Stimulated activated CD8-positive, alpha-beta memory T cell treated with anti-CD3 and anti-CD28 coated beads, Interleukin-2, amount 100 ng/mL, for 1 hour (primary cell): Measurements from ENCODE around the gene AZU1.
"Not testable (repeated sequence)": the region's sequence is repeated elsewhere in the genome, so short reads cannot be mapped to it uniquely, and the experiment has no call there.

Experiments used
- DNase-seq, 2 donors: peaks; one replicate each; pipeline ENCODE4 v3.0.0-alpha.2; 2020; ENCODE audit warnings: low read depth in 2 of 2

AZU1 gene

GRCh38 chr19:810883-811489 is 16.7 kb upstream of the AZU1 start:
- no peak for DNase-seq

GRCh38 chr19:811506-812048 is 16.1 kb upstream of the AZU1 start:
- DNase-seq, result no peak

DNA sequence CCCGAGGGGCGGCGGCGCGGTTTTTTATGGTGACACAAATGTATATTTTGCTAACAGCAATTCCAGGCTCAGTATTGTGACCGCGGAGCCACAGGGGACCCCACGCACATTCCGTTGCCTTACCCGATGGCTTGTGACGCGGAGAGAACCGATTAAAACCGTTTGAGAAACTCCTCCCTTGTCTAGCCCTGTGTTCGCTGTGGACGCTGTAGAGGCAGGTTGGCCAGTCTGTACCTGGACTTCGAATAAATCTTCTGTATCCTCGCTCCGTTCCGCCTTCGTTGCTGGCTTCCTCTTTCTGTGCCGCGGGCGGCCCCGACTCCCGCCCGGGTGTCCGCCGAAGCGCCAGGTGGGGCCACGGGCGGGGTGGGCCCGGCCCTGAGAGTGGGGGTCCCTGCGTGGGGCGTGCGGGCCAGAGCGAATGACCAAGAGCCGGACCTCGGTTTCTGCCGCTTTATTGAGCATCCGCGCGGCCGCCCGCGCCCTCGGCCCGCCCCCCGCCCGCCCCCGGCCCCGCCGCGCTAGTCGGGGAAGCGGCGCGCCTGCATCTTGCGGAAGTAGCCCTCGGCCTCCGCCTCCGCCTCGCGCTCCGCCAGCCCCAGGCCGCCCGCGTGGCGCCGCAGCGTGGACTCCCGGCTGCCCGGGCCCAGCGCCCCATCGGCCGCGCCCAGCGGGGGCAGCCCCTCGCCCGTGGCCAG is 15.4 kb upstream of the AZU1 start:
- no peak for DNase-seq

DNA sequence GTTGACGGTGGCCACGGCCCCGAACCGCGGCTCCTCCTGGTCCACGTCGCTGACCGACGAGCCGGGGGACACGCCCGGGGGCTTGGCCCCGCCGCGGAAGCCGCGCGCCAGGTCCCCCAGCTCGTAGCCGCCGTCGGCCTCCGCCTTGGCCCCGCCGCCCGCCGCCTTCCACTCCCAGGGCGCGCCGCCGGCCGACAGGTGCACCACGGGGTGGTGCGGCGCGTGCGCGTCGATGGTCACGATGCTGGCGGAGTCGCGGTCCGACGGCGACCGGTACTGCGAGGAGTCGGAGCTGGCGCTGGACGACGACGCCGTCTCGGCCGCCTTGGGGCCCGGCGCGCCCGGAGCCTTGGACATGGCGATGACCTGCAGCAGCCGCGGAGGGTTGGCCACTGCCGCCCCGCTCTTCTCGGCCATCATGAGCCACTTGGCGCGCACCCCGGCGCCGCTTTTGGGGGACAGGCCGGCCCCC is 14.9 kb upstream of the AZU1 start:
- DNase-seq, result no peak

DNA sequence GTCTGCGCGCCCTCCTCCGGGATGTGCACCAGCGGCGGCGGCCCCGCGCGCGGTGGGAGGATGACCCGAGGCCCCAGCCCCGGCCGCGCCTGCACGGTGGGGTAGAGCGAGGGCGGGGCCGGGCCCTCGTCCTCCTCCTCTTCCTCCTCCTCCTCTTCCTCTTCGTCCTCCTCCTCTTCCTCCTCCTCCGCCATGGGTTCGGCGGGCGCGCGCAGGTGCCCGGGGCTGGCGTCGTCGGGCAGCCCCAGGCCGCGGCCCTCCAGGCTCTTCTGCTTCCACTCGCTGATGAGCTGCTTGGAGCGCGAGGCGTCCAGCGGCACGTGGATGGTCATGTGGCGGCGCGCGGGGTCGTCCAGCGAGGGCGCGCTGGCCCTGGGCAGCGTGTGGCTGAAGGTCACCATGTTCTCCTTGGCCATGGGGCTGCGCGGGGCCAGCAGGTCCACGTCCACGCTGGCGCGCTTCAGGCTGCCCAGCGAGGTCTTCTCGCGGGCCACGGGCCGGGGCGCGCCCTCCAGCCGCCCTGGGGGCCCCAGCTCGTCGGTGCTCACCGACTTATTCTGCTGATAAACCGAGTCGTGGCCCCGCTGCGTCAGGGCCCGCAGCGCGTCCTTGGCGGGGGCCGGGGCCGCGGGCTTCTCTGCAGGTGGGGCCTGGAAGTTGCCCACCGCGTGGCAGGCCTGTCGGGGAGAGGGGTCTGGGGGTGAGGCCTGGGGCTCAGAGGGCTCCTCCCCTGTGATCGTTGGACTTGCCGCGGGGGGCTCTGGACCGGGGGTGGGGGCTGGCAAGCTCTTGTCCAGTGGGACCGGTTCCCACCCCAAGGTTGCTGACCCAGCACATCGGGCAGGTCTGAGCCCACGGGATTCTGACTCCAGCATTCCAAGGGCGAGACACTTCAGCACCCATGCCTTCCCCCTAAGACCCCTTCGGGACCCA is 14.2 kb upstream of the AZU1 start:
- no peak for DNase-seq

DNA sequence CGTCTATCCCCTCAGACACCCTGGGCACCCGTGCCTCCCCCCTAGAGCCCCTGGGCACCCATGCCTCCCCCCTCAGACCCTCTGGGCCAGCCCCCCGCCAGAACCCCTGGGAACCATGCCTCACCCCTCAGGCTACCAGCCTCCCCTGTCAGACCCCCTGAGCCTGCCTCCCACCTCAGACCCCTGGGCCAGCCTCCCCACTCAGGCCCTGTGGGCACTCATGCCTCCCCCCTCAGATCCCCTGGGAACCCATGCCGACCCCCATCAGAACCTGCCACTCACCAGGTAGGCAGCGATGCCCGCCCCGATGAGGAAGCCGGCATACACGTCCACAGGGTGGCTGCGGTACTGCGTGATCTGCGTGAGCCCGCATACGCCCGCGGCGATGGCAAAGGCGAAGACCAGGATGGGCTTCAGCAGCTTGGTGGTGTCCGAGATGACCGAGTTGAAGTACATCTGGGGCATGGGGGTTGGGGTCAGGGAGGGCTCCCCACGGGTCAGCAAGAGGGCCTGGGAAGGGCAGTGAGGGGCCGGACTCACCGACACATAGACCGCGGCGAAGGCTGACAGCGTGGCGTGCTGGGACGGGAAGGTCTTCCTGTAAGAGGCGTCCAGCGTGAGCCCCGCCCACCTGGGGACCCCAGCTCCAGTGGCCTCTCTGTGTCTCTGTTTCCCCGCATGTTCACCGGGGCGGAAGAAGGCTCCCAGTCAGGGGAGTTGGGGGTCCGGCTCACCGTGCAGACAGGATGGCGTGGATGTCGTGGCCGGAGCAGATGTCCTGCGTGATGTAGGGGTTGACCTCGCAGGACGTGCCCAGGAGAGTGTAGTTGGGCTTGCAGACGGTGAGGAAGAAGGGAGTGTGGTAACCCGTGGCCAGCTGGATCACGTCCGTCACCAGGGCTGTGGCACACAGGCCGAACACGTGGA is 13.2 kb upstream of the AZU1 start:
- DNase-seq, result no peak

GRCh38 chr19:815079-815774 is 12.4 kb upstream of the AZU1 start:
- no peak for DNase-seq

GRCh38 chr19:815775-816499 is 11.7 kb upstream of the AZU1 start:
- no peak for DNase-seq

DNA sequence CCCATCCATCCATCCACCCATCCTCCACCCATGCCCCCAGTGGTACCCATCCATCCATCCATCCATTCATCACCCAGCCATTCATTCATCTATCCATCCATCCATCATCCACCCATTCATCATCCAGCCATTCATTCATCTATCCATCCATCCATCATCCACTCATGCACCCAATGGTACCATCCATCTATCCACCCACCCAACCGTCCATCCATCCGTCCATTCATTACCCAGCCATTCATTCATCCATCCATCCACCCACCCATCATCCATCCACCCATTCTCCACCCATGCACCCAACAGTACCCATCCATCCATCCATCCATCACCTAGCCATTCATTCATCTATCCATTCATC is 11.2 kb upstream of the AZU1 start:
- DNase-seq, result no peak

- not testable (repeated sequence) for DNase-seq
Observed at GRCh38 chr19:820212-820611, 7.4 kb upstream of the AZU1 start.

GRCh38 chr19:821231-821824 is 6.3 kb upstream of the AZU1 start:
- DNase-seq, result no peak

DNA sequence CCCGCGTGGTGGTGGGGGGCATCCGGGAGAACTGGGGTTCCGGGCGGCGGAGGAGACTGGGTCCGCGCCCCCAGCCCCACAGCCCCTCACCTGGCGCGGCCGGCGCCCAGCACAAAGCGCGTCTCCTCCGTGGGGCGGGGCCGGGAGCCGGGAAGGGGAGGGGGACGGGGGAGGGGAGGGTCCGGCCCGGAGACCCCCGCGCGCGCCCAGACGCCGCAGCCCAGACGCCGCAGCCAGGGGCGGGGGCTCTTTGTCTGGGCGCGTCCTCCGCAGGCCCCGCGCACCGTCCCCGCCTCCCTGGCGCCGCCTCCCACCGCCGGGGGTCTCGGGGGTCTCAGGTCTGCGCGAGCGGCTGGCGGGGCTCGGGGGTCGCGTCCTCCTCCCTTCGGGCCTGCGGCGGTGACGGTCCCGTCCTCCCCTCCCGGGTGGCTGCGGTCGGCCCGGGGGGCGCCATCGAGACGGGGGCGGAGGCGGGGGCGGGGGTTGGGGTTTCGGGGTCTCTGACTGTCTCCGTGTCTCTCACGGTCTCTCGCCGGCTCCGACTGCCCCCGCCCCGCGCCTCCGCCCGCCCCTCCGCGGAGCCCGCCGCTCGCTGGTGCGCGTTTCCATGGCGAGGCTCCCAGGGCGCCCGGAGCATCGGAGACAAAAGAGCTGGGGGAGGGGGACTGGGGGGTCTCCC is 5.7 kb upstream of the AZU1 start, which contains the start of gene PLPPR3:
PLPPR3 (minus strand) TSS at position 131 of the 679 bp plus-strand sequence. CDS start 396 bp downstream, outside the sequence.
- no peak for DNase-seq

GRCh38 chr19:823565-824121 is 4.0 kb upstream of the AZU1 start:
- DNase-seq, result no peak

- DNase-seq, result no peak
Observed at GRCh38 chr19:824885-825284, 2.8 kb upstream of the AZU1 start.

- no peak for DNase-seq
Observed at GRCh38 chr19:825897-826644, 1.6 kb upstream of the AZU1 start.

- no peak for DNase-seq
Observed at GRCh38 chr19:827314-827709, 325 bp upstream of the AZU1 start.

- no peak for DNase-seq
Observed at GRCh38 chr19:829129-829758, 1.6 kb downstream of the AZU1 start.
